HepG2 (cell line): ENCODE results near the gene CDK17. TPM values are rescaled to one million over a fixed set of nuclear protein-coding genes. Genes with fewer than 3 reads are reported as not detected.
A peak's percentile ranks its signal among the peaks of the same experiment; 100 is the strongest.

Experiments used
- ATF7 ChIP-seq, 2 experiments: fragments of 450-650 bp in 1 of 2; sonication (generic) in 1 of 2; formaldehyde crosslinking in 1 of 2; IDR thresholded peaks; 2 replicates each; pipeline versions ENCODE4 v1.4.0 to v1.6.1; 2016 to 2020; ENCODE audit warnings: antibody characterized with exemption in 1 of 2, mild to moderate bottlenecking in 1 of 2, missing genetic modification reagents in 1 of 2
- ETV5 ChIP-seq: IDR thresholded peaks from 2 replicates; pipeline ENCODE4 v1.6.1; 2018; ENCODE audit warnings: missing biosample characterization, missing genetic modification reagents, inconsistent platforms, borderline replicate concordance
- HMG20B ChIP-seq: conservative IDR thresholded peaks from 2 replicates; pipeline ENCODE4 v1.6.1; 2016; ENCODE audit warnings: missing genetic modification reagents, missing compliant biosample characterization
- KDM6A ChIP-seq: IDR thresholded peaks from 2 replicates; pipeline ENCODE4 v1.6.1; 2016; ENCODE audit warnings: low read depth
- KLF16 ChIP-seq, 2 experiments: sonication (generic) in 1 of 2; formaldehyde crosslinking in 1 of 2; IDR thresholded peaks; 2 replicates each; pipeline versions ENCODE4 v1.6.1 to v1.8.0; 2016 to 2023; ENCODE audit warnings: missing genetic modification reagents in 2 of 2, missing compliant biosample characterization in 1 of 2
- MLX ChIP-seq: IDR thresholded peaks from 2 replicates; pipeline ENCODE4 v1.6.1; 2016
- NCOA1 ChIP-seq: sonication (generic); formaldehyde crosslinking; IDR thresholded peaks from 2 replicates; pipeline ENCODE4 v1.9.0; 2021; ENCODE audit warnings: missing genetic modification reagents
- PLRG1 ChIP-seq: fragments of 450-650 bp; conservative IDR thresholded peaks from 2 replicates; pipeline ENCODE4 v1.6.1; 2016
- RNF2 ChIP-seq: fragments of 450-650 bp; conservative IDR thresholded peaks from 2 replicates; pipeline ENCODE4 v1.6.1; 2016; ENCODE audit warnings: low read depth
- TGIF2 ChIP-seq: IDR thresholded peaks from 2 replicates; pipeline ENCODE4 v1.6.1; 2016; ENCODE audit warnings: control low read depth, missing compliant biosample characterization
- TP53 ChIP-seq: sonication (generic); formaldehyde crosslinking; conservative IDR thresholded peaks from 2 replicates; pipeline ENCODE4 v1.4.0; 2020; ENCODE audit warnings: missing genetic modification reagents
- ZBTB33 ChIP-seq: sonication (generic); formaldehyde crosslinking; IDR thresholded peaks from 2 replicates; pipeline ENCODE4 v1.4.0; 2020; ENCODE audit warnings: missing genetic modification reagents
- ZFX ChIP-seq: sonication (generic); formaldehyde crosslinking; IDR thresholded peaks from 2 replicates; pipeline ENCODE4 v1.4.0; 2020; ENCODE audit warnings: mild to moderate bottlenecking, low read depth, missing genetic modification reagents, moderate library complexity
- ZNF224 ChIP-seq: sonication (generic); formaldehyde crosslinking; IDR thresholded peaks from 2 replicates; pipeline ENCODE4 v1.5.0; 2020; ENCODE audit warnings: mild to moderate bottlenecking, missing genetic modification reagents
- ZNF569 ChIP-seq: sonication (generic); formaldehyde crosslinking; IDR thresholded peaks from 2 replicates; pipeline ENCODE4 v1.5.0; 2020; ENCODE audit warnings: mild to moderate bottlenecking, missing genetic modification reagents, moderate library complexity, borderline replicate concordance
- ZNF607 ChIP-seq: sonication (generic); formaldehyde crosslinking; IDR thresholded peaks from 2 replicates; pipeline ENCODE4 v1.5.1; 2020; ENCODE audit warnings: missing genetic modification reagents, mild to moderate bottlenecking, borderline replicate concordance
- polyA plus RNA-seq, 8 experiments: library from polyadenylated mRNA; depleted of rRNA in 3 of 8; stranded (reverse) in 7 of 8; unstranded in 1 of 8; fragments of >200 nt; fragmentation: Illumina TruSeq in 4 of 8; extraction: Trizol in 4 of 8; gene quantifications; 2 replicates each; pipeline versions ENCODE4 v1.2.1 to v1.2.3, GENCODE V29; 2011 to 2016; ENCODE audit warnings: low read depth in 4 of 8, missing spikeins in 1 of 8, mixed read lengths in 1 of 8; ENCODE audit not compliant: insufficient read depth in 1 of 8
- total RNA-seq, 5 experiments: library from RNA; depleted of rRNA; stranded (reverse); fragments of >200 nt; fragmentation: Illumina TruSeq; extraction: Trizol; gene quantifications; 2 replicates each; pipeline ENCODE4 v1.2.3, GENCODE V29; 2016; ENCODE audit warnings: low read depth in 1 of 5
- TF ChIP-seq, protein P1 (sequence below): sonication (generic); formaldehyde crosslinking; IDR thresholded peaks from one replicate; pipeline ENCODE4 v1.5.1; 2020; ENCODE audit warnings: mild to moderate bottlenecking, missing genetic modification reagents; ENCODE audit errors: not compliant biosample characterization
- TF ChIP-seq, protein P2 (sequence below): sonication (generic); formaldehyde crosslinking; IDR thresholded peaks from 2 replicates; pipeline ENCODE4 v1.5.1; 2020; ENCODE audit warnings: mild to moderate bottlenecking, moderate library complexity, missing genetic modification reagents

CDK17 gene
- total and polyA plus RNA-seq, 2 of the 13 experiments (the other 11 are each of a cell fraction or from before 2014, with no cell fraction given): 9.9 to 22.3 TPM

DNA sequence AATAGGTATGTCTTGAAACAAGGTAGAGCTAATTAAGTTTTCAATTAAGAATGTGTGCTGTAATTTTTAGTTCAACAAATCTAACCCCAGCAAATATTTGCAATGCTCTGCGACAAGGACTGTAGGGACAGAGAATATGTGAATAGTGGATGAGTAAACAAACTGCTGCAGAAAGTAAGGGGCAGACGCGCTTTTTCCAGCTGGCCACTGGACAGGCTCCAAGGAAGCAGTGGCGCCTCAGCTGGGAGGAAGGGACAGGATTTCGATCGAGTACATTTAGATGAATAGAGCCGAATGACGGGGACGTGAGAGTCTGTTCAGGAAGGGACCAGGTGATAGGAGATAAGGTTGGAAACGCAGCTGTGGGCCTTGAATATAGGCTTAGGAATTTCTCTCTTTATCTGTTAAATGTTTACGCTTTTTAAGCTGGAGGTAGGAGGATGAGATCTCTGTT lies 136.8 kb downstream of the CDK17 start (continued):
- TF ChIP-seq, protein P1, sequence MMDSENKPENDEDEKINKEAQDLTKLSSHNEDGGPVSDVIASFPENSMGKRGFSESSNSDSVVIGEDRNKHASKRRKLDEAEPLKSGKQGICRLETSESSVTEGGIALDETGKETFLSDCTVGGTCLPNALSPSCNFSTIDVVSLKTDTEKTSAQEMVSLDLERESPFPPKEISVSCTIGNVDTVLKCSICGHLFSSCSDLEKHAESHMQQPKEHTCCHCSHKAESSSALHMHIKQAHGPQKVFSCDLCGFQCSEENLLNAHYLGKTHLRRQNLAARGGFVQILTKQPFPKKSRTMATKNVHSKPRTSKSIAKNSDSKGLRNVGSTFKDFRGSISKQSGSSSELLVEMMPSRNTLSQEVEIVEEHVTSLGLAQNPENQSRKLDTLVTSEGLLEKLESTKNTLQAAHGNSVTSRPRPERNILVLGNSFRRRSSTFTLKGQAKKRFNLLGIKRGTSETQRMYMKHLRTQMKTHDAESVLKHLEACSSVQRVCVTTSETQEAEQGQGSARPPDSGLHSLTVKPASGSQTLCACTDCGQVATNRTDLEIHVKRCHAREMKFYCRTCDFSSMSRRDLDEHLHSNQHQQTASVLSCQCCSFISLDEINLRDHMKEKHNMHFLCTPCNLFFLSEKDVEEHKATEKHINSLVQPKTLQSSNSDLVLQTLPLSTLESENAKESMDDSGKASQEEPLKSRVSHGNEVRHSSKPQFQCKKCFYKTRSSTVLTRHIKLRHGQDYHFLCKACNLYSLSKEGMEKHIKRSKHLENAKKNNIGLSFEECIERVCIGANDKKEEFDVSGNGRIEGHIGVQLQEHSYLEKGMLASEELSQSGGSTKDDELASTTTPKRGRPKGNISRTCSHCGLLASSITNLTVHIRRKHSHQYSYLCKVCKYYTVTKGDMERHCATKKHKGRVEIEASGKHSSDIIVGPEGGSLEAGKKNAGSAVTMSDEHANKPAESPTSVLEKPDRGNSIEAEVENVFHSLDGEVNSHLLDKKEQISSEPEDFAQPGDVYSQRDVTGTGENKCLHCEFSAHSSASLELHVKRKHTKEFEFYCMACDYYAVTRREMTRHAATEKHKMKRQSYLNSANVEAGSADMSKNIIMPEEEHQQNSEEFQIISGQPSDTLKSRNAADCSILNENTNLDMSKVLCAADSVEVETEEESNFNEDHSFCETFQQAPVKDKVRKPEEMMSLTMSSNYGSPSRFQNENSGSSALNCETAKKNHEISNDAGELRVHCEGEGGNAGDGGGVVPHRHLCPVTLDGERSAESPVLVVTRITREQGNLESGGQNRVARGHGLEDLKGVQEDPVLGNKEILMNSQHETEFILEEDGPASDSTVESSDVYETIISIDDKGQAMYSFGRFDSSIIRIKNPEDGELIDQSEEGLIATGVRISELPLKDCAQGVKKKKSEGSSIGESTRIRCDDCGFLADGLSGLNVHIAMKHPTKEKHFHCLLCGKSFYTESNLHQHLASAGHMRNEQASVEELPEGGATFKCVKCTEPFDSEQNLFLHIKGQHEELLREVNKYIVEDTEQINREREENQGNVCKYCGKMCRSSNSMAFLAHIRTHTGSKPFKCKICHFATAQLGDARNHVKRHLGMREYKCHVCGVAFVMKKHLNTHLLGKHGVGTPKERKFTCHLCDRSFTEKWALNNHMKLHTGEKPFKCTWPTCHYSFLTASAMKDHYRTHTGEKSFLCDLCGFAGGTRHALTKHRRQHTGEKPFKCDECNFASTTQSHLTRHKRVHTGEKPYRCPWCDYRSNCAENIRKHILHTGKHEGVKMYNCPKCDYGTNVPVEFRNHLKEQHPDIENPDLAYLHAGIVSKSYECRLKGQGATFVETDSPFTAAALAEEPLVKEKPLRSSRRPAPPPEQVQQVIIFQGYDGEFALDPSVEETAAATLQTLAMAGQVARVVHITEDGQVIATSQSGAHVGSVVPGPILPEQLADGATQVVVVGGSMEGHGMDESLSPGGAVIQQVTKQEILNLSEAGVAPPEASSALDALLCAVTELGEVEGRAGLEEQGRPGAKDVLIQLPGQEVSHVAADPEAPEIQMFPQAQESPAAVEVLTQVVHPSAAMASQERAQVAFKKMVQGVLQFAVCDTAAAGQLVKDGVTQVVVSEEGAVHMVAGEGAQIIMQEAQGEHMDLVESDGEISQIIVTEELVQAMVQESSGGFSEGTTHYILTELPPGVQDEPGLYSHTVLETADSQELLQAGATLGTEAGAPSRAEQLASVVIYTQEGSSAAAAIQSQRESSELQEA (CRISPR knock-in tag): no peak
- TF ChIP-seq, protein P2, sequence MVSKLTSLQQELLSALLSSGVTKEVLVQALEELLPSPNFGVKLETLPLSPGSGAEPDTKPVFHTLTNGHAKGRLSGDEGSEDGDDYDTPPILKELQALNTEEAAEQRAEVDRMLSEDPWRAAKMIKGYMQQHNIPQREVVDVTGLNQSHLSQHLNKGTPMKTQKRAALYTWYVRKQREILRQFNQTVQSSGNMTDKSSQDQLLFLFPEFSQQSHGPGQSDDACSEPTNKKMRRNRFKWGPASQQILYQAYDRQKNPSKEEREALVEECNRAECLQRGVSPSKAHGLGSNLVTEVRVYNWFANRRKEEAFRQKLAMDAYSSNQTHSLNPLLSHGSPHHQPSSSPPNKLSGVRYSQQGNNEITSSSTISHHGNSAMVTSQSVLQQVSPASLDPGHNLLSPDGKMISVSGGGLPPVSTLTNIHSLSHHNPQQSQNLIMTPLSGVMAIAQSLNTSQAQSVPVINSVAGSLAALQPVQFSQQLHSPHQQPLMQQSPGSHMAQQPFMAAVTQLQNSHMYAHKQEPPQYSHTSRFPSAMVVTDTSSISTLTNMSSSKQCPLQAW (CRISPR knock-in tag): peak; percentile 67; the same call in 1 of the 2 replicates
- TF ChIP-seq MLX (CRISPR knock-in tag) (peak; percentile 78; the same call in 1 of the 2 replicates), ZNF224 (CRISPR knock-in tag) (no peak), KLF16 (CRISPR knock-in tag; IDR thresholded peaks at IDR 0.05) (no peak), PLRG1 (no peak), ZFX (no peak; the same call in 1 of the 2 replicates), ZNF569 (CRISPR knock-in tag) (no peak), HMG20B (peak; percentile 77; the same call in 1 of the 2 replicates), ZBTB33 (peak; percentile 65; the same call in 1 of the 2 replicates), ETV5 (CRISPR knock-in tag) (peak; percentile 81; the same call in 1 of the 2 replicates), RNF2 (no peak), TP53 (CRISPR knock-in tag) (no peak), TGIF2 (CRISPR knock-in tag) (no peak), ATF7 (IDR thresholded peaks at IDR 0.05) (no peak), ATF7 (CRISPR knock-in tag; IDR thresholded peaks at IDR 0.05) (no peak), ZNF607 (CRISPR knock-in tag) (no peak), KDM6A (CRISPR knock-in tag) (peak; percentile 56; the same call in 1 of the 2 replicates), NCOA1 (CRISPR knock-in tag) (no peak)
